H1 (cell line): ENCODE measurements around the gene CCDC77. TPM values are rescaled to one million over a fixed set of nuclear protein-coding genes. Genes with fewer than 3 reads are reported as not detected.

ENCODE experiments used
- YY1 ChIP-seq: IDR thresholded peaks from 2 replicates; pipeline ENCODE4 v1.6.1; 2011; ENCODE audit warnings: low read depth, mild to moderate bottlenecking, low read length
- polyA plus RNA-seq, 7 experiments: library from polyadenylated mRNA; depleted of rRNA in 3 of 7; stranded (reverse) in 5 of 7; unstranded in 2 of 7; fragments of >200 nt in 5 of 7; fragments of 200-250 nt in 2 of 7; gene quantifications; 1 replicate in 5 of 7; 2 replicates in 1 of 7; 4 replicates in 1 of 7; pipeline versions ENCODE4 v1.2.1 to v1.2.3, GENCODE V29; 2011 to 2013; ENCODE audit warnings: missing spikeins in 2 of 7, mixed read lengths in 2 of 7
- total RNA-seq: library from RNA; stranded (reverse); fragmentation: NEBNext Ultra II Directional; extraction: Animal tissue kit (Norgen Biotek cat#: 25700); gene quantifications from 2 replicates; pipeline ENCODE4 v1.2.1, GENCODE V29; 2021
- TF ChIP-seq, protein P1 (sequence below): fragments of 300-600 bp; sonication (generic); IDR thresholded peaks from 2 replicates; pipeline ENCODE4 v1.7.1; 2012; ENCODE audit warnings: low read length, moderate library complexity, mild to moderate bottlenecking, inconsistent platforms; ENCODE audit not compliant: insufficient replicate concordance

CCDC77 gene
- total and polyA plus RNA-seq, 2 of the 8 experiments (the other 6 are each of a cell fraction or from before 2014, with no cell fraction given), result 10.3 to 30.4 TPM

GRCh38 chr12:366820-367219 is 34.6 kb upstream of the CCDC77 start (continued):
- TF ChIP-seq, protein P1, sequence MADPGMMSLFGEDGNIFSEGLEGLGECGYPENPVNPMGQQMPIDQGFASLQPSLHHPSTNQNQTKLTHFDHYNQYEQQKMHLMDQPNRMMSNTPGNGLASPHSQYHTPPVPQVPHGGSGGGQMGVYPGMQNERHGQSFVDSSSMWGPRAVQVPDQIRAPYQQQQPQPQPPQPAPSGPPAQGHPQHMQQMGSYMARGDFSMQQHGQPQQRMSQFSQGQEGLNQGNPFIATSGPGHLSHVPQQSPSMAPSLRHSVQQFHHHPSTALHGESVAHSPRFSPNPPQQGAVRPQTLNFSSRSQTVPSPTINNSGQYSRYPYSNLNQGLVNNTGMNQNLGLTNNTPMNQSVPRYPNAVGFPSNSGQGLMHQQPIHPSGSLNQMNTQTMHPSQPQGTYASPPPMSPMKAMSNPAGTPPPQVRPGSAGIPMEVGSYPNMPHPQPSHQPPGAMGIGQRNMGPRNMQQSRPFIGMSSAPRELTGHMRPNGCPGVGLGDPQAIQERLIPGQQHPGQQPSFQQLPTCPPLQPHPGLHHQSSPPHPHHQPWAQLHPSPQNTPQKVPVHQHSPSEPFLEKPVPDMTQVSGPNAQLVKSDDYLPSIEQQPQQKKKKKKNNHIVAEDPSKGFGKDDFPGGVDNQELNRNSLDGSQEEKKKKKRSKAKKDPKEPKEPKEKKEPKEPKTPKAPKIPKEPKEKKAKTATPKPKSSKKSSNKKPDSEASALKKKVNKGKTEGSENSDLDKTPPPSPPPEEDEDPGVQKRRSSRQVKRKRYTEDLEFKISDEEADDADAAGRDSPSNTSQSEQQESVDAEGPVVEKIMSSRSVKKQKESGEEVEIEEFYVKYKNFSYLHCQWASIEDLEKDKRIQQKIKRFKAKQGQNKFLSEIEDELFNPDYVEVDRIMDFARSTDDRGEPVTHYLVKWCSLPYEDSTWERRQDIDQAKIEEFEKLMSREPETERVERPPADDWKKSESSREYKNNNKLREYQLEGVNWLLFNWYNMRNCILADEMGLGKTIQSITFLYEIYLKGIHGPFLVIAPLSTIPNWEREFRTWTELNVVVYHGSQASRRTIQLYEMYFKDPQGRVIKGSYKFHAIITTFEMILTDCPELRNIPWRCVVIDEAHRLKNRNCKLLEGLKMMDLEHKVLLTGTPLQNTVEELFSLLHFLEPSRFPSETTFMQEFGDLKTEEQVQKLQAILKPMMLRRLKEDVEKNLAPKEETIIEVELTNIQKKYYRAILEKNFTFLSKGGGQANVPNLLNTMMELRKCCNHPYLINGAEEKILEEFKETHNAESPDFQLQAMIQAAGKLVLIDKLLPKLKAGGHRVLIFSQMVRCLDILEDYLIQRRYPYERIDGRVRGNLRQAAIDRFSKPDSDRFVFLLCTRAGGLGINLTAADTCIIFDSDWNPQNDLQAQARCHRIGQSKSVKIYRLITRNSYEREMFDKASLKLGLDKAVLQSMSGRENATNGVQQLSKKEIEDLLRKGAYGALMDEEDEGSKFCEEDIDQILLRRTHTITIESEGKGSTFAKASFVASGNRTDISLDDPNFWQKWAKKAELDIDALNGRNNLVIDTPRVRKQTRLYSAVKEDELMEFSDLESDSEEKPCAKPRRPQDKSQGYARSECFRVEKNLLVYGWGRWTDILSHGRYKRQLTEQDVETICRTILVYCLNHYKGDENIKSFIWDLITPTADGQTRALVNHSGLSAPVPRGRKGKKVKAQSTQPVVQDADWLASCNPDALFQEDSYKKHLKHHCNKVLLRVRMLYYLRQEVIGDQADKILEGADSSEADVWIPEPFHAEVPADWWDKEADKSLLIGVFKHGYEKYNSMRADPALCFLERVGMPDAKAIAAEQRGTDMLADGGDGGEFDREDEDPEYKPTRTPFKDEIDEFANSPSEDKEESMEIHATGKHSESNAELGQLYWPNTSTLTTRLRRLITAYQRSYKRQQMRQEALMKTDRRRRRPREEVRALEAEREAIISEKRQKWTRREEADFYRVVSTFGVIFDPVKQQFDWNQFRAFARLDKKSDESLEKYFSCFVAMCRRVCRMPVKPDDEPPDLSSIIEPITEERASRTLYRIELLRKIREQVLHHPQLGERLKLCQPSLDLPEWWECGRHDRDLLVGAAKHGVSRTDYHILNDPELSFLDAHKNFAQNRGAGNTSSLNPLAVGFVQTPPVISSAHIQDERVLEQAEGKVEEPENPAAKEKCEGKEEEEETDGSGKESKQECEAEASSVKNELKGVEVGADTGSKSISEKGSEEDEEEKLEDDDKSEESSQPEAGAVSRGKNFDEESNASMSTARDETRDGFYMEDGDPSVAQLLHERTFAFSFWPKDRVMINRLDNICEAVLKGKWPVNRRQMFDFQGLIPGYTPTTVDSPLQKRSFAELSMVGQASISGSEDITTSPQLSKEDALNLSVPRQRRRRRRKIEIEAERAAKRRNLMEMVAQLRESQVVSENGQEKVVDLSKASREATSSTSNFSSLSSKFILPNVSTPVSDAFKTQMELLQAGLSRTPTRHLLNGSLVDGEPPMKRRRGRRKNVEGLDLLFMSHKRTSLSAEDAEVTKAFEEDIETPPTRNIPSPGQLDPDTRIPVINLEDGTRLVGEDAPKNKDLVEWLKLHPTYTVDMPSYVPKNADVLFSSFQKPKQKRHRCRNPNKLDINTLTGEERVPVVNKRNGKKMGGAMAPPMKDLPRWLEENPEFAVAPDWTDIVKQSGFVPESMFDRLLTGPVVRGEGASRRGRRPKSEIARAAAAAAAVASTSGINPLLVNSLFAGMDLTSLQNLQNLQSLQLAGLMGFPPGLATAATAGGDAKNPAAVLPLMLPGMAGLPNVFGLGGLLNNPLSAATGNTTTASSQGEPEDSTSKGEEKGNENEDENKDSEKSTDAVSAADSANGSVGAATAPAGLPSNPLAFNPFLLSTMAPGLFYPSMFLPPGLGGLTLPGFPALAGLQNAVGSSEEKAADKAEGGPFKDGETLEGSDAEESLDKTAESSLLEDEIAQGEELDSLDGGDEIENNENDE, result no peak
- no peak for TF ChIP-seq YY1
